CD14-positive monocyte (primary cell): ENCODE results near the gene NEMF. TPM values are rescaled to one million over a fixed set of nuclear protein-coding genes. Genes with fewer than 3 reads are reported as not detected.

ENCODE experiments used
- DNase-seq, 3 donors: peaks; one replicate each; pipeline ENCODE4 v3.0.0-alpha.2; 2011 to 2022
- H2AFZ ChIP-seq: 2 replicates; pipeline ENCODE4 v1.6.0; 2012; ENCODE audit warnings: mild to moderate bottlenecking, low read depth, low read length, inconsistent platforms; ENCODE audit not compliant: insufficient read depth, poor library complexity, severe bottlenecking
- H3K27ac ChIP-seq, 2 donors: 1 replicate in 1 of 2; 2 replicates in 1 of 2; pipeline ENCODE4 v1.5.1; 2012 to 2013; ENCODE audit warnings: low read length in 2 of 2, control low read depth in 1 of 2, inconsistent platforms in 1 of 2, low read depth in 1 of 2, mild to moderate bottlenecking in 1 of 2
- H3K27me3 ChIP-seq, 2 donors: one replicate each; pipeline versions ENCODE4 v1.6.0 to v1.6.1; 2011 to 2013; ENCODE audit warnings: low read length in 2 of 2; ENCODE audit not compliant: control insufficient read depth in 2 of 2, insufficient read depth in 2 of 2
- H3K36me3 ChIP-seq, 2 donors: replicated peaks in 1 of 2; 1 replicate in 1 of 2; 2 replicates in 1 of 2; pipeline versions ENCODE4 v1.5.1 to v1.6.1; 2012 to 2013; ENCODE audit warnings: low read length in 2 of 2, control low read depth in 1 of 2, inconsistent platforms in 1 of 2, mild to moderate bottlenecking in 1 of 2; ENCODE audit not compliant: insufficient read depth in 2 of 2, control insufficient read depth in 1 of 2
- H3K4me1 ChIP-seq, 2 donors: 1 replicate in 1 of 2; 2 replicates in 1 of 2; pipeline versions ENCODE4 v1.5.1 to v1.6.1; 2012 to 2013; ENCODE audit warnings: low read length in 2 of 2, control low read depth in 1 of 2, inconsistent platforms in 1 of 2, mild to moderate bottlenecking in 1 of 2, moderate library complexity in 1 of 2; ENCODE audit not compliant: insufficient read depth in 2 of 2, control insufficient read depth in 1 of 2
- H3K4me2 ChIP-seq: replicated peaks from 2 replicates; pipeline ENCODE3; 2012; ENCODE audit warnings: low read length, moderate library complexity, mild to moderate bottlenecking; ENCODE audit not compliant: poor library complexity, severe bottlenecking; ENCODE audit errors: extremely low read depth
- H3K4me3 ChIP-seq, 3 experiments: fragments of 200-600 bp in 1 of 3; sonication (generic) in 1 of 3; replicated peaks in 1 of 3; 1 replicate in 2 of 3; 2 replicates in 1 of 3; pipeline ENCODE4 v1.5.1; 2011 to 2013; ENCODE audit warnings: low read length in 3 of 3, mild to moderate bottlenecking in 3 of 3, control low read depth in 2 of 3, low read depth in 2 of 3, inconsistent platforms in 1 of 3, moderate library complexity in 1 of 3
- H3K79me2 ChIP-seq: 2 replicates; pipeline ENCODE4 v1.6.0; 2012; ENCODE audit warnings: mild to moderate bottlenecking, control low read depth, inconsistent platforms, low read length, moderate library complexity; ENCODE audit not compliant: insufficient read depth
- H3K9ac ChIP-seq: 2 replicates; pipeline ENCODE4 v1.6.0; 2017; ENCODE audit warnings: low read length, mild to moderate bottlenecking; ENCODE audit not compliant: insufficient read depth, poor library complexity, severe bottlenecking
- H3K9me3 ChIP-seq, 2 donors: replicated peaks in 1 of 2; 1 replicate in 1 of 2; 2 replicates in 1 of 2; pipeline versions ENCODE4 v1.5.1 to v1.6.1; 2012 to 2013; ENCODE audit warnings: low read length in 2 of 2, control low read depth in 1 of 2; ENCODE audit not compliant: control insufficient read depth in 1 of 2, insufficient read depth in 1 of 2
- H4K20me1 ChIP-seq: 2 replicates; pipeline ENCODE4 v1.6.0; 2012; ENCODE audit warnings: mild to moderate bottlenecking, low read length, control low read depth, moderate library complexity; ENCODE audit not compliant: insufficient read depth
- H3K27ac Mint-ChIP-seq, 7 donors: one replicate each; pipeline ENCODE4 v1.8.0; 2020; ENCODE audit warnings: mild to moderate bottlenecking in 7 of 7, mixed read lengths in 7 of 7, moderate library complexity in 6 of 7, inconsistent platforms in 2 of 7
- H3K27me3 Mint-ChIP-seq, 3 donors: one replicate each; pipeline ENCODE4 v1.8.0; 2021 to 2022; ENCODE audit warnings: low read depth in 3 of 3, mild to moderate bottlenecking in 3 of 3, mixed read lengths in 3 of 3, moderate library complexity in 3 of 3, inconsistent platforms in 1 of 3
- H3K36me3 Mint-ChIP-seq, 2 donors: one replicate each; pipeline ENCODE4 v1.8.0; 2020; ENCODE audit warnings: mixed read lengths in 2 of 2, inconsistent platforms in 1 of 2, mild to moderate bottlenecking in 1 of 2
- H3K4me1 Mint-ChIP-seq: one replicate; pipeline ENCODE4 v1.8.0; 2020; ENCODE audit warnings: mild to moderate bottlenecking, mixed read lengths
- H3K4me3 Mint-ChIP-seq, 2 donors: one replicate each; pipeline ENCODE4 v1.8.0; 2020; ENCODE audit warnings: mild to moderate bottlenecking in 2 of 2, mixed read lengths in 2 of 2, moderate library complexity in 1 of 2
- H3K9me3 Mint-ChIP-seq, 7 donors: one replicate each; pipeline ENCODE4 v1.8.0; 2020 to 2022; ENCODE audit warnings: mixed read lengths in 7 of 7, mild to moderate bottlenecking in 6 of 7, moderate library complexity in 6 of 7, inconsistent platforms in 2 of 7
- WGBS: methylation state at CpG from one replicate; pipeline ENCODE4 v1.1.5; 2013; ENCODE audit warnings: missing lambda C conversion rate; ENCODE audit not compliant: insufficient coverage; 5-methylcytosine and 5-hydroxymethylcytosine counted together
- intact Hi-C, 2 donors: fragments of 100-400 bp; cut with micrococcal nuclease; formaldehyde crosslinking; loops; one replicate each; pipeline versions ENCODE4 v1.15.0 to v1.15.1; 2023
- polyA plus RNA-seq, 3 donors: library from polyadenylated mRNA; depleted of rRNA in 1 of 3; unstranded in 2 of 3; stranded (reverse) in 1 of 3; fragments of 300-500 nt in 2 of 3; fragments of >200 nt in 1 of 3; fragmentation: Illumina TruSeq in 2 of 3; gene quantifications; 1 replicate in 2 of 3; 2 replicates in 1 of 3; pipeline ENCODE4 v1.2.3, GENCODE V29; 2012 to 2021
- TF ChIP-seq, protein P1 (sequence below): fragments of 200-600 bp; IDR thresholded peaks from one replicate; pipeline ENCODE4 v1.8.0; 2022; ENCODE audit warnings: antibody characterized with exemption, mild to moderate bottlenecking

Gene NEMF
- polyA plus RNA-seq, 3 donors, result 18.3 to 27.6 (median 22.2) TPM

DNA sequence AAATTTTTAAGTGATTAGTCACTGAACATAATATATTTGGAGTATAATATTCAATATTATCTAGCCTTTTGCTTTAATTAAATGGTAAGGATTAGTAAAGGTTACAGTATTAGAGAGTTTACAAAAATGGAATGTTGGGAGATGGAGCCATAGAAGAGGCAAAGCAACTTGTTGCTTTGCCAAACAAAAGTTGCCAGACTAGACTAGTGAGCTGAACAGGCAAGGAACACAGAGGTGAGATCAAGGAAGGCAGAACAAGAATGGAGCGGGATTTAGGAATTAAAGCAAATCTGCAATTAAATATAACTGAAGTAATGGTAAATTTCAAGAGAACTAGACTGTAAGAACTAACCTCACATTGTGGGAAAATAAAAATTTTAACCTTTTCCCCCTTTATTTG is 45.4 kb upstream of the NEMF start:
- Histone ChIP-seq H3K9ac (no peak overlapping the region), H3K36me3 (peaks cover 7 to 8% of the 10 kb centered on the region in 2 donors), H3K4me2 (peak overlapping the region; percentile 76), H3K4me3 (peak overlapping the region in 1 of 3 experiments; percentile 100), H2AFZ (no peak overlapping the region), H3K27me3 (no peaks in the 10 kb centered on the region), H4K20me1 (peaks cover 59% of the 10 kb centered on the region), H3K27ac (peak overlapping the region in 1 of 2 donors; percentile 58), H3K79me2 (peaks cover 81% of the 10 kb centered on the region), H3K9me3 (no peaks in the 10 kb centered on the region), H3K4me1 (peaks cover 18 to 49% of the 10 kb centered on the region in 2 donors)
- Mint-ChIP-seq H3K27me3 (no peaks in the 10 kb centered on the region), H3K9me3 (peaks cover 0 to 2% (median 0%) of the 10 kb centered on the region in 7 donors), H3K4me3 (peak overlapping the region; percentile 36 to 47), H3K27ac (peak overlapping the region in 4 of 7 donors; percentile 6 to 81 (median 44)), H3K4me1 (peaks cover 25% of the 10 kb centered on the region), H3K36me3 (peaks cover 40 to 47% of the 10 kb centered on the region in 2 donors)
- DNase-seq, result no peak
- no CpG with 5 or more reads among the region's 1 CpG for WGBS
- intact Hi-C loops, result loop anchor here in 1 of 2 donors (5.0 to 10.0 kb wide), 2 partner anchors 36 to 207 kb away; no protein-coding TSS in a partner anchor
- TF ChIP-seq, protein P1, sequence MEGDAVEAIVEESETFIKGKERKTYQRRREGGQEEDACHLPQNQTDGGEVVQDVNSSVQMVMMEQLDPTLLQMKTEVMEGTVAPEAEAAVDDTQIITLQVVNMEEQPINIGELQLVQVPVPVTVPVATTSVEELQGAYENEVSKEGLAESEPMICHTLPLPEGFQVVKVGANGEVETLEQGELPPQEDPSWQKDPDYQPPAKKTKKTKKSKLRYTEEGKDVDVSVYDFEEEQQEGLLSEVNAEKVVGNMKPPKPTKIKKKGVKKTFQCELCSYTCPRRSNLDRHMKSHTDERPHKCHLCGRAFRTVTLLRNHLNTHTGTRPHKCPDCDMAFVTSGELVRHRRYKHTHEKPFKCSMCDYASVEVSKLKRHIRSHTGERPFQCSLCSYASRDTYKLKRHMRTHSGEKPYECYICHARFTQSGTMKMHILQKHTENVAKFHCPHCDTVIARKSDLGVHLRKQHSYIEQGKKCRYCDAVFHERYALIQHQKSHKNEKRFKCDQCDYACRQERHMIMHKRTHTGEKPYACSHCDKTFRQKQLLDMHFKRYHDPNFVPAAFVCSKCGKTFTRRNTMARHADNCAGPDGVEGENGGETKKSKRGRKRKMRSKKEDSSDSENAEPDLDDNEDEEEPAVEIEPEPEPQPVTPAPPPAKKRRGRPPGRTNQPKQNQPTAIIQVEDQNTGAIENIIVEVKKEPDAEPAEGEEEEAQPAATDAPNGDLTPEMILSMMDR, result no peak

DNA sequence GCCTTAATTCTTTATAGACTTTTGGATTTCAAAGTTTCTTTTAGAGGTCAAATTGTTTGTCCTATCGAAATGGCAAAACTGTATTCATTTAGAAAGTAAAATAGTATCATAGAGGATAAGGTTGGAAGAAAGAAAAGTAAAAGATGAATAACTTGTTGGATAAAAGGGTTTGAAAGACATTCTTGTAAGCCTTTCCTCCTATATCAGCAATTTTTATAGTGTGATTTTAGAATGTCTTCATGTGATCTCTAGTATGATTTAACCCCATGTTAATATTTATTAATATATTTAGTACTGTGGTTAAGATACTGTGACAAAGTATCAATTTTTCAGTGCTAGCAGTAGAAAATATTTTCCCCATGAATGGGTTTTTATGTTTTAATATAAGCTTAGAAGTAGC is 44.8 kb upstream of the NEMF start:
- Histone ChIP-seq H3K27ac (peak overlapping the region in 1 of 2 donors; percentile 58), H3K4me1 (peaks cover 18 to 51% of the 10 kb centered on the region in 2 donors), H3K79me2 (peaks cover 83% of the 10 kb centered on the region), H3K4me2 (peak overlapping the region; percentile 76), H4K20me1 (peaks cover 59% of the 10 kb centered on the region), H3K4me3 (peak overlapping the region in 1 of 3 experiments; percentile 100), H3K9me3 (no peaks in the 10 kb centered on the region), H3K9ac (no peak overlapping the region), H2AFZ (no peak overlapping the region), H3K27me3 (no peaks in the 10 kb centered on the region), H3K36me3 (peaks cover 7 to 8% of the 10 kb centered on the region in 2 donors)
- no CpG with 5 or more reads among the region's 1 CpG for WGBS
- intact Hi-C loops, result loop anchor here in 1 of 2 donors (5.0 to 10.0 kb wide), 2 partner anchors 35 to 207 kb away; no protein-coding TSS in a partner anchor
- peaks cover 0 to 2% (median 0%) of the 10 kb centered on the region in 7 donors for H3K9me3 Mint-ChIP-seq
- H3K4me3 Mint-ChIP-seq, result peak overlapping the region; percentile 16 to 97
- H3K4me1 Mint-ChIP-seq, result peaks cover 25% of the 10 kb centered on the region
- no peak for DNase-seq
- peak overlapping the region in 3 of 7 donors; percentile 55 to 99 (median 60) for H3K27ac Mint-ChIP-seq
- H3K36me3 Mint-ChIP-seq, result peaks cover 40 to 43% of the 10 kb centered on the region in 2 donors
- TF ChIP-seq, protein P1, result no peak
- no peaks in the 10 kb centered on the region for H3K27me3 Mint-ChIP-seq
